IMR-90 (cell line): ENCODE measurements around the gene LMX1A. TPM values are rescaled to one million over a fixed set of nuclear protein-coding genes. Genes with fewer than 3 reads are reported as not detected.

Experiments used
- ATAC-seq: fragments of 200-7000 bp; cut with Tn5 transposase; 2 replicates; pipeline ENCODE4 v1.9.1; 2020; ENCODE audit warnings: low read depth, mild to moderate bottlenecking, moderate library complexity
- BruUV-seq: library from RNA; stranded (reverse); fragments of 400-500 nt; replicated peaks from 2 replicates; lab custom pipeline; 2021; lab: Mats Ljungman, UMichigan
- CTCF ChIA-PET: fragments of 300-600 bp; formaldehyde crosslinking; extraction: SDS; loops from one replicate; lab custom pipeline; 2021; ENCODE audit warnings: antibody characterized with exemption; lab: Yijun Ruan, JAX
- POLR2A ChIA-PET: fragments of 300-600 bp; sonication (Branson Sonifier 250); formaldehyde crosslinking; loops from one replicate; lab custom pipeline; 2022; ENCODE audit warnings: antibody characterized with exemption; ENCODE audit not compliant: unreplicated experiment; lab: Charles Lee
- DNase-seq: peaks from one replicate; pipeline ENCODE4 v3.0.0; 2013
- H2AFZ ChIP-seq: replicated peaks from 2 replicates; pipeline ENCODE3; 2013; ENCODE audit warnings: low read length, mild to moderate bottlenecking; ENCODE audit not compliant: poor library complexity
- H2AK5ac ChIP-seq: 2 replicates; pipeline ENCODE4 v1.6.1; 2013; ENCODE audit warnings: low read depth, low read length, inconsistent platforms
- H2AK9ac ChIP-seq: replicated peaks from 2 replicates; pipeline ENCODE3; 2013; ENCODE audit warnings: mild to moderate bottlenecking, low read depth, low read length, moderate library complexity; ENCODE audit not compliant: poor library complexity
- H2BK120ac ChIP-seq: 2 replicates; pipeline ENCODE4 v1.6.1; 2013; ENCODE audit warnings: low read depth, low read length, inconsistent platforms
- H2BK15ac ChIP-seq: 3 replicates; pipeline ENCODE4 v1.6.1; 2013; ENCODE audit warnings: low read depth, low read length, inconsistent platforms
- H2BK20ac ChIP-seq: 2 replicates; pipeline ENCODE4 v1.6.1; 2013; ENCODE audit warnings: low read depth, mild to moderate bottlenecking, inconsistent platforms, low read length, moderate library complexity
- H2BK5ac ChIP-seq: 2 replicates; pipeline ENCODE4 v1.6.1; 2013; ENCODE audit warnings: mild to moderate bottlenecking, low read depth, low read length, inconsistent platforms; ENCODE audit not compliant: poor library complexity, severe bottlenecking
- H3K14ac ChIP-seq: replicated peaks from 2 replicates; pipeline ENCODE4 v1.6.1; 2013; ENCODE audit warnings: low read depth, low read length, inconsistent platforms
- H3K18ac ChIP-seq: 2 replicates; pipeline ENCODE4 v1.6.1; 2013; ENCODE audit warnings: low read depth, low read length, control low read depth
- H3K23ac ChIP-seq: 2 replicates; pipeline ENCODE4 v1.6.1; 2013; ENCODE audit warnings: low read depth, low read length, inconsistent platforms
- H3K27ac ChIP-seq: 2 replicates; pipeline ENCODE4 v1.5.1; 2013; ENCODE audit warnings: mild to moderate bottlenecking, control low read depth, low read length; ENCODE audit not compliant: insufficient read depth
- H3K27me3 ChIP-seq: 2 replicates; pipeline ENCODE4 v1.6.1; 2013; ENCODE audit warnings: low read length; ENCODE audit not compliant: control insufficient read depth, insufficient read depth
- H3K36me3 ChIP-seq: 2 replicates; pipeline ENCODE4 v1.6.1; 2013; ENCODE audit warnings: low read length, mixed read lengths; ENCODE audit not compliant: control insufficient read depth, insufficient read depth
- H3K4ac ChIP-seq: 2 replicates; pipeline ENCODE4 v1.6.1; 2013; ENCODE audit warnings: low read depth, low read length, inconsistent platforms
- H3K4me1 ChIP-seq: 2 replicates; pipeline ENCODE4 v1.6.1; 2013; ENCODE audit warnings: low read length, mixed read lengths; ENCODE audit not compliant: control insufficient read depth, insufficient read depth
- H3K4me2 ChIP-seq: 2 replicates; pipeline ENCODE4 v1.6.1; 2013; ENCODE audit warnings: low read depth, mild to moderate bottlenecking, control low read depth, low read length, moderate library complexity
- H3K4me3 ChIP-seq: 2 replicates; pipeline ENCODE4 v1.5.1; 2013; ENCODE audit warnings: low read depth, mild to moderate bottlenecking, control low read depth, low read length, moderate library complexity; ENCODE audit not compliant: insufficient read depth
- H3K56ac ChIP-seq: 2 replicates; pipeline ENCODE4 v1.6.1; 2013; ENCODE audit warnings: low read length, inconsistent platforms; ENCODE audit not compliant: insufficient read depth; ENCODE audit errors: extremely low read depth
- H3K79me1 ChIP-seq, 2 experiments: 2 replicates each; pipeline ENCODE4 v1.6.1; 2013; ENCODE audit warnings: low read length in 2 of 2, inconsistent platforms in 1 of 2, low read depth in 1 of 2
- H3K9ac ChIP-seq: 2 replicates; pipeline ENCODE4 v1.6.1; 2013; ENCODE audit warnings: low read depth, low read length, control low read depth
- H3K9me1 ChIP-seq: 2 replicates; pipeline ENCODE4 v1.6.1; 2013; ENCODE audit warnings: low read length, inconsistent platforms; ENCODE audit not compliant: insufficient read depth
- H3K9me3 ChIP-seq: 2 replicates; pipeline ENCODE4 v1.6.1; 2013; ENCODE audit warnings: low read length; ENCODE audit not compliant: control insufficient read depth, insufficient read depth
- H4K20me1 ChIP-seq: 2 replicates; pipeline ENCODE4 v1.6.1; 2013; ENCODE audit warnings: low read length, inconsistent platforms; ENCODE audit not compliant: insufficient read depth
- H4K5ac ChIP-seq: 2 replicates; pipeline ENCODE4 v1.6.1; 2013; ENCODE audit warnings: mild to moderate bottlenecking, low read depth, low read length, control low read depth
- H4K8ac ChIP-seq, 2 experiments: 2 replicates each; pipeline ENCODE4 v1.6.1; 2013; ENCODE audit warnings: low read depth in 2 of 2, low read length in 2 of 2, control low read depth in 1 of 2, inconsistent platforms in 1 of 2
- H4K91ac ChIP-seq: 2 replicates; pipeline ENCODE4 v1.6.1; 2013; ENCODE audit warnings: low read depth, low read length, inconsistent platforms; ENCODE audit not compliant: insufficient read depth
- CEBPB ChIP-seq: IDR thresholded peaks from 2 replicates; pipeline ENCODE4 v1.6.1; 2012; ENCODE audit warnings: low read depth, low read length, improper control_type of control experiment
- RAD21 ChIP-seq: IDR thresholded peaks from 2 replicates; pipeline ENCODE4 v1.6.1; 2012; ENCODE audit warnings: low read length, improper control_type of control experiment
- SMC3 ChIP-seq: fragments of 150-350 bp; IDR thresholded peaks from 2 replicates; pipeline ENCODE4 v1.6.1; 2016; ENCODE audit warnings: low read depth, mild to moderate bottlenecking, antibody characterized with exemption, low read length, moderate library complexity
- WGBS, 2 experiments: methylation state at CpG; one replicate each; pipeline versions ENCODE4 v1.1.5 to v1.1.7; 2013; ENCODE audit warnings: missing lambda C conversion rate in 2 of 2; ENCODE audit not compliant: insufficient read length in 1 of 2; ENCODE audit errors: extremely low coverage in 2 of 2; 5-methylcytosine and 5-hydroxymethylcytosine counted together
- dilution Hi-C: fragments of 300-500 bp; cut with HindIII; formaldehyde crosslinking; loops from one replicate; pipeline ENCODE4 v1.14.3; 2018; ENCODE audit warnings: low sequenced_read_pairs; ENCODE audit not compliant: unreplicated experiment
- in situ Hi-C: fragments of 300-500 bp; cut with MboI; formaldehyde crosslinking; loops from 3 replicates; pipeline ENCODE4 v1.14.3; 2019; ENCODE audit warnings: low sequenced_read_pairs, inconsistent platforms, mixed read lengths
- intact Hi-C: fragments of 100-400 bp; cut with micrococcal nuclease; formaldehyde crosslinking; loops from 2 replicates; pipeline ENCODE4 v1.10.0; 2022
- polyA plus RNA-seq, 3 experiments: library from polyadenylated mRNA; depleted of rRNA; stranded (reverse); fragments of >200 nt; gene quantifications; 2 replicates each; pipeline ENCODE4 v1.2.3, GENCODE V29; 2012; ENCODE audit warnings: low replicate concordance in 1 of 3
- total RNA-seq: library from RNA; depleted of rRNA; stranded (reverse); fragments of >200 nt; gene quantifications from 2 replicates; pipeline ENCODE4 v1.2.3, GENCODE V29; 2012

LMX1A gene
- total and polyA plus RNA-seq, 2 of the 4 experiments (the other 2 are of a cell fraction) = not detected

DNA sequence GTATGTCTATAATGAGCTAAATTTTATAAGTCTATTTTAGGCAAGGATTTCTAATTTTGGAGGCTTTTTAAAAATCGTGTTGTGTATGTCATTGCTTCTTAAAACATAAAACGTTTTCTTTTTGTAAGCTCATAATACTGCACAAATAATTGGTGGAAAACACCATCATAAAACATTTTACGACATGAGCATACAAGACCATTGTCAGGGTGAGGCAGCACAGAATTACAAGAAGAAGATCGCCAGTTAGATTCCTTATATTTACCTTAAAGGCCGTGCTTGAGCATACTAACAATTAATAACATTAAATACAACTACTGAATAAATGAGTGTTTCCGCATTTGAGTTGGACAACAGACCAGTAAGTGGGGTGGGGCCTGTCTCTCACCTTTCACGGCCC is 19.1 kb upstream of the LMX1A start:
- no peak for TF ChIP-seq CEBPB
- no peak for TF ChIP-seq SMC3
- no peak for TF ChIP-seq RAD21
- dilution Hi-C loops = loop anchor here (25.0 kb wide), 1 partner anchor 212 kb away; no protein-coding TSS in a partner anchor
- Histone ChIP-seq H2AK5ac (no peak overlapping the region), H2AFZ (peak overlapping the region; percentile 59), H3K56ac (no peak overlapping the region), H2BK120ac (no peak overlapping the region), H3K27ac (no peak overlapping the region), H3K9me3 (no peaks in the 10 kb centered on the region), H4K91ac (no peak overlapping the region), H3K36me3 (no peaks in the 10 kb centered on the region), H3K14ac (no peak overlapping the region), H3K4me2 (no peak overlapping the region; the same call in 1 of the 2 replicates), H4K20me1 (no peaks in the 10 kb centered on the region), H3K4me1 (no peaks in the 10 kb centered on the region), H2BK15ac (no peak overlapping the region), H3K4me3 (no peak overlapping the region; the same call in 1 of the 2 replicates), H3K23ac (no peak overlapping the region), H2BK20ac (no peak overlapping the region), H3K18ac (no peak overlapping the region), H2BK5ac (no peak overlapping the region), H3K4ac (no peak overlapping the region), H3K79me1 (no peaks in the 10 kb centered on the region), H3K9me1 (no peaks in the 10 kb centered on the region), H4K5ac (no peak overlapping the region), H4K8ac (no peak overlapping the region), H2AK9ac (no peak overlapping the region), H3K9ac (no peak overlapping the region), H3K27me3 (peaks cover 18% of the 10 kb centered on the region)
- ATAC-seq (no peak), DNase-seq (no peak)
- CTCF ChIA-PET = interaction anchor here (0.9 kb wide), 1 partner anchor 8 kb away, joined by 5 read pairs; no protein-coding TSS in a partner anchor
- POLR2A ChIA-PET = no interaction called here
- intact Hi-C loops = no loop called here
- BruUV-seq = no TSS peak
- in situ Hi-C loops = loop anchor here (25.0 kb wide), 1 partner anchor 562 kb away; no protein-coding TSS in a partner anchor
- WGBS, 2 experiments = no CpG with 5 or more reads among the region's 7 CpGs
